Heart right ventricle (tissue), 16 donors: Measurements from ENCODE around the gene GSTM1. TPM values are rescaled to one million over a fixed set of nuclear protein-coding genes. Genes with fewer than 3 reads are reported as not detected.

ENCODE experiments used
- ATAC-seq, 8 donors: fragments of 200-7000 bp; cut with Tn5 transposase; one replicate each; pipeline ENCODE4 v1.9.1; 2020; ENCODE audit warnings: mild to moderate bottlenecking in 8 of 8, moderate library complexity in 8 of 8, moderate number of reproducible peaks in 1 of 8
- DNase-seq, 2 donors: peaks; one replicate each; pipeline ENCODE4 v3.0.0-alpha.2; 2020
- H3K27ac ChIP-seq, 10 donors: fragments of 200-600 bp; sonication (generic) in 2 of 10; one replicate each; pipeline versions ENCODE4 v1.5.0 to v1.8.0; 2020 to 2022; ENCODE audit warnings: mild to moderate bottlenecking in 3 of 10
- H3K27me3 ChIP-seq, 7 donors: fragments of 200-600 bp; one replicate each; pipeline ENCODE4 v1.8.0; 2021 to 2022; ENCODE audit warnings: mild to moderate bottlenecking in 2 of 7
- H3K36me3 ChIP-seq, 9 donors: fragments of 200-600 bp; sonication (generic) in 1 of 9; one replicate each; pipeline versions ENCODE4 v1.5.0 to v1.8.0; 2020 to 2022; ENCODE audit warnings: mild to moderate bottlenecking in 2 of 9
- H3K4me1 ChIP-seq, 9 donors: fragments of 200-600 bp; sonication (generic) in 1 of 9; one replicate each; pipeline versions ENCODE4 v1.5.0 to v1.8.0; 2020 to 2022; ENCODE audit warnings: mild to moderate bottlenecking in 4 of 9
- H3K4me3 ChIP-seq, 10 donors: fragments of 200-600 bp; sonication (generic) in 2 of 10; one replicate each; pipeline versions ENCODE4 v1.5.0 to v1.8.0; 2020 to 2022; ENCODE audit warnings: mild to moderate bottlenecking in 7 of 10, moderate library complexity in 2 of 10
- H3K9me3 ChIP-seq, 11 donors: fragments of 200-600 bp in 10 of 11; sonication (generic) in 2 of 11; one replicate each; pipeline versions ENCODE4 v1.5.0 to v1.8.0; 2013 to 2022; ENCODE audit warnings: mild to moderate bottlenecking in 2 of 11, control low read depth in 1 of 11, moderate library complexity in 1 of 11
- CTCF ChIP-seq, 9 donors: fragments of 200-600 bp; sonication (generic) in 2 of 9; IDR thresholded peaks; one replicate each; pipeline versions ENCODE4 v1.5.0 to v1.8.0; 2021 to 2022; ENCODE audit warnings: antibody characterized with exemption in 9 of 9, mild to moderate bottlenecking in 5 of 9, moderate library complexity in 1 of 9
- WGBS, 2 donors: extraction: QIAGEN DNeasy Blood & Tissue Kit; methylation state at CpG; one replicate each; pipeline ENCODE4 v1.1.7; 2013; ENCODE audit warnings: inconsistent platforms in 1 of 2; 5-methylcytosine and 5-hydroxymethylcytosine counted together
- intact Hi-C, 10 donors: fragments of 100-400 bp; cut with DNase I; formaldehyde crosslinking; loops; one replicate each; pipeline versions ENCODE4 v1.11.1 to v1.14.2; 2022
- polyA plus RNA-seq, 2 donors: library from polyadenylated mRNA; stranded (reverse); fragments of 200-250 nt; gene quantifications; one replicate each; pipeline ENCODE4 v1.2.3, GENCODE V29; 2013
- total RNA-seq, 10 donors: library from RNA; stranded (reverse); fragmentation: NEBNext Ultra II Directional in 3 of 10; extraction: Animal tissue kit (Norgen Biotek cat#: 25700) in 3 of 10; gene quantifications; one replicate each; pipeline versions ENCODE4 v1.2.1 to v1.2.4, GENCODE V29; 2021 to 2023
- donor health status: Arrhythmogenic right ventricular cardiomyopathy.
- donor health status: ischemic (EF 13 %, LVEDD 7.1; RV severe dilation, severe dysfunction).
- donor health status: healthy with polysubstance abuse.
- donor health status: DM: no; HTN: yes; CAD: no.
- donor health status: DM: no; HTN: no; CAD: no.
- donor health status: ischemic (EF 25% LVEDD 6.9; RV normal size, moderate dysfunction).
- donor health status: ischemic (EF 25% LVEDD 5.7; RV mildly dilated, moderate dysfunction).
- donor health status: healthy.
- donor health status: DM: yes; HTN: yes; CAD: no.
- donor health status: Ischemic cardiomyopathy.
- donor health status: ischemic (EF 35%, LVEDD 5.7; RV mildly dilated, moderate dysfunction).
- donor health status: nonischemic (EF 11% LVEDD 7.7; RV severe dilation, severe dysfunction).
- donor health status: DM: yes; HTN: yes; CAD: no.
- donor health status: PGD.
- donor health status: ischemic (EF 29% LVEDD 5.4; RV normal size, mild dysfunction).
- donor health status: nonischemic (EF 23%, LVEDD 6.1; RV moderate dilation, normal function).

Gene GSTM1
- total and polyA plus RNA-seq, 12 donors = 0.19 to 57.7 (median 36.7) TPM; not detected in 4

GRCh38 chr1:109712321-109712864 lies 24.8 kb downstream of the GSTM1 start:
- no peak for TF ChIP-seq CTCF (IDR thresholded peaks at IDR 0.05)
- Histone ChIP-seq H3K4me3 (peak overlapping the region in 9 of 10 donors; percentile 33 to 57 (median 49)), H3K9me3 (peaks cover 0 to 21% (median 4%) of the 10 kb centered on the region in 11 donors), H3K4me1 (peaks cover 0 to 8% (median 0%) of the 10 kb centered on the region in 9 donors), H3K27ac (peak overlapping the region in 1 of 10 donors; percentile 9), H3K36me3 (peaks cover 0 to 4% (median 0%) of the 10 kb centered on the region in 9 donors), H3K27me3 (peaks cover 0 to 5% (median 0%) of the 10 kb centered on the region in 7 donors)
- intact Hi-C loops = no loop called here
- WGBS, 2 donors = 58 to 66% methylated on average over 22 of the region's 22 CpGs
- no peak for DNase-seq
- ATAC-seq = peak in 5 of 8 donors; percentile 14 to 59 (median 38)

- Histone ChIP-seq H3K4me1 (peaks cover 0 to 8% (median 0%) of the 10 kb centered on the region in 9 donors), H3K9me3 (peaks cover 0 to 12% (median 4%) of the 10 kb centered on the region in 11 donors), H3K36me3 (peaks cover 0 to 2% (median 0%) of the 10 kb centered on the region in 9 donors), H3K27me3 (peaks cover 0 to 5% (median 0%) of the 10 kb centered on the region in 7 donors), H3K4me3 (no peak overlapping the region), H3K27ac (no peak overlapping the region)
- WGBS, 2 donors = 91% methylated on average over 5 of the region's 5 CpGs
- ATAC-seq (no peak), DNase-seq (no peak)
- no peak for TF ChIP-seq CTCF (IDR thresholded peaks at IDR 0.05)
- intact Hi-C loops = no loop called here
These were observed 26.0 kb downstream of the GSTM1 start for GRCh38 chr1:109713636-109714035.

GRCh38 chr1:109714661-109715372 lies 27.2 kb downstream of the GSTM1 start:
- Histone ChIP-seq H3K4me3 (no peak overlapping the region), H3K4me1 (peaks cover 0 to 10% (median 0%) of the 10 kb centered on the region in 9 donors), H3K36me3 (no peaks in the 10 kb centered on the region), H3K27ac (no peak overlapping the region), H3K27me3 (peaks cover 0 to 5% (median 0%) of the 10 kb centered on the region in 7 donors), H3K9me3 (peaks cover 0 to 2% (median 0%) of the 10 kb centered on the region in 11 donors)
- WGBS, 2 donors = 88 to 91% methylated on average over 12 of the region's 12 CpGs
- no peak for TF ChIP-seq CTCF (IDR thresholded peaks at IDR 0.05)
- ATAC-seq (no peak), DNase-seq (no peak)
- intact Hi-C loops = loop anchor here in 3 of 10 donors (5.0 kb wide), 1 partner anchor 57 kb away; no protein-coding TSS in a partner anchor

GRCh38 chr1:109716121-109716520 lies 28.5 kb downstream of the GSTM1 start:
- peak in 1 of 8 donors; percentile 17 for ATAC-seq

More at GRCh38 chr1:109716121-109716520, 28.5 kb downstream of the GSTM1 start:
- WGBS, 2 donors = 84 to 89% methylated on average over 3 of the region's 3 CpGs
- Histone ChIP-seq H3K4me3 (no peak overlapping the region), H3K27me3 (peaks cover 0 to 5% (median 0%) of the 10 kb centered on the region in 7 donors), H3K4me1 (peaks cover 0 to 10% (median 0%) of the 10 kb centered on the region in 9 donors), H3K36me3 (no peaks in the 10 kb centered on the region), H3K27ac (peak overlapping the region in 1 of 10 donors; percentile 4), H3K9me3 (no peaks in the 10 kb centered on the region)
- TF ChIP-seq CTCF (IDR thresholded peaks at IDR 0.05) = no peak
- intact Hi-C loops = loop anchor here in 4 of 10 donors (1.0 to 5.0 kb wide), 2 partner anchors 56 kb away; no protein-coding TSS in a partner anchor
- no peak for DNase-seq
